ENCODE data around the gene REPS2.

DNA sequence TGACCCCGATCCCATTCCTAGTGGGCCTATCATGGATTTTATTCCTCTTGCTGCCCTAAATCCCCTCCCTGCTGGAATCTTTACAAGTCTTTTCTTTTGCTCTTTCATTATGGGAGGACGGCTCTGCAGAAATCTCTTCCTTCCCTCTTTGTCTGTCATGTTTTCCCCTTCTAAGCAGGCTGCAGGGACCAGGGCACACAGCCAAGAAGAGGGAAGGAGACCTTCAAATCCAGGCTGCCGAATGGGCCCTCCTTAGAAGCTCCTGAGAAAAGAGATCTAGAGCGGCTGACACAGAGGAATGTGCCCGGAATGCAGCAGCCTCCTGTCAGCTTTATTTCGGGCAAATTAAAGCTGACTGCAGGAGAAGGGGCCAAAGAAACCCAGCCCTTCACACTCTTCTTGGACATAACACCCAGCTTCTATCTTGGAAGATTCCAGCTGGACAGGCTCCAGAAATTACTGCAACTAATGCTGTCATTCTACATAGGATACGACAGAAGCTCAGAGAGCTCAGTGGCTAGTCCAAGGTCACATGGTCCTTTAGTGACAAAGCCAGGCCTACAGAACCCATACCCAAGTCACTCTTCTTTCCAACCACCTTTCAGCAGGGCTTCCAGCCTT, 240.8 kb downstream of the REPS2 start:
- TF ChIP-seq CTCF (IDR thresholded peaks at IDR 0.05) (no peak), POLR2A (IDR thresholded peaks at IDR 0.05) (no peak)
